ENCODE measurements around the gene CXorf66. TPM values are rescaled to one million over a fixed set of nuclear protein-coding genes. Genes with fewer than 3 reads are reported as not detected.
"Not testable (repeated sequence)": the region's sequence is repeated elsewhere in the genome, so short reads cannot be mapped to it uniquely, and the experiment has no call there.

CXorf66 gene
- polyA plus RNA-seq, 1 donor = not detected

GRCh38 chrX:139924696-139925095 lies 40.6 kb downstream of the CXorf66 start:
- DNase-seq = no peak

DNA sequence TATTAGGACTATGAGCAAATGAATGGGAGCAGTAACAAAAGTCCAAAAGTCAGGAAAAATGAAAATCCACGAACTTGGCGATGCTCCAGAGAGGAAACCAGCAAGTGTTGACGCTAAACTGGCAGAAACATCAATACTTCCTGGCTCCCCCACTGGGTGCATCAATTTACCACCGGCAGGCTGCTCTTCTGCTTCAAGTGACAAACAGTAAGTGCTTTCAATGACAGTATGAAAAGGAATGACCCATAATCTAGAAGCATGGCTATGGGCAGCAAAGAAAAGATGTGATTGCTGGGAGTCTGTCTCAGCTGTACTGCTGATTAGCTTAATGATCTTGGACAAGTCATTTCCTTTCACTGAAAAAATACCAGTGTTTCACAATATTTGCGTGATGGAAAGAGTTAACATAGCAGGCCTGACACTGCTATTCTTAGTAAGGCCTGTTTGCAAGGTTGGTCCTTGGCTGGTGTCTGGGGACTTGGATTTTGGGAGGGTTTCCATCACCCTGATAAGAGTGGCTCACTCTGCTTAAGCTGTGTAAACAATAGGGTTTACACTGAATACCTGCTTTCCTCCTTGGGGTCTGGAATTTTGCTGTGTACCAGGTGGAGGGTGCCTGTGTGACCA lies 41.1 kb downstream of the CXorf66 start:
- no peak for DNase-seq

DNA sequence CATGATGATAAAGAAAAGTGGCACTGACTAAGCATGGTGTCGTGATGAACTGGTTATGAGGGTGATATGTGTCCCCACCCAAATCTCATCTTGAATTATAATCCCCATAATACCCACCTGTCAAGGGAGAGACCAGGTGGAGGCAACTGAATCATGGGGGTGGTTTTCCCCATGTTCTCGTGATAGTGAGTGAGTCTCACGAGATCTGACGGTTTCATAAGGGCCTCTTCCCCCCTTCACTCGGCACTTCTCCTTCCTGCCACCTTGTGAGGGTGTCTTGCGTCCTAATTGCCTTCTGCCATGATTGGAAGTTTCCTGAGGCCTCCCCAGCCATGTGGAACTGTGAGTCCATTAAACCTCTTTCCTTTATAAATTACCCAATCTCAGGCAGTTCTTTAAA lies 44.2 kb downstream of the CXorf66 start:
- DNase-seq = not testable (repeated sequence)

GRCh38 chrX:139920316-139920715 lies 45.0 kb downstream of the CXorf66 start:
- DNase-seq = no peak

- DNase-seq = no peak
Measured at GRCh38 chrX:139914421-139914820, 50.9 kb downstream of the CXorf66 start.

GRCh38 chrX:139909712-139910111 lies 55.6 kb downstream of the CXorf66 start:
- DNase-seq = no peak

DNA sequence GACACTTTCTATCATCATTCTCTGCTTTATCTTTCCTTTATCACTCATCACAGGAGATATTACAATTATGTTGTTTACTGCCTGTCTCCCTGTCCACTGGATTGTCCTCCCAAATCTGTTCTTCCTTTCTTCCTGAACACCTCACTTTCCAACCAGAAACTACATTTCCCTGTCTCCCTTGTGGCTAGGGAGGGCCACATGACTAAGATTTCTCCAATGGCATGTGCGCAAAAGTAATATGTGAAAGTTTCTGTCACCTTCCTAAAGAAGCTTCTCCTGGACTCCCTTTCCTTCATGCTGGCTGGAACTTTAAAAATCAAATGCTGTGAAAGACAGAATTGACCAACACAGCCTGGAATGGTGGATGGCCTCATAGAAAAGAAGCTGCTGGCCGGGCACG lies 58.2 kb downstream of the CXorf66 start:
- DNase-seq = no peak

GRCh38 chrX:139905743-139906142 lies 59.6 kb downstream of the CXorf66 start:
- no peak for DNase-seq

Other genes with a start within 250 kb of the CXorf66 start
- gene ATP11C, start 32.5 kb downstream of the CXorf66 start, polyA plus RNA-seq (ENCODE audit: insufficient read length) = 15.0 TPM

All from hindlimb muscle (tissue), 1 donor.